Endothelial cell of umbilical vein (primary cell): ENCODE data around the gene COX7A2. TPM values are rescaled to one million over a fixed set of nuclear protein-coding genes. Genes with fewer than 3 reads are reported as not detected.

Experiments used
- BruUV-seq: library from RNA; stranded (reverse); fragments of 400-500 nt; replicated peaks from 2 replicates; lab custom pipeline; 2021; lab: Mats Ljungman, UMichigan
- CTCF ChIA-PET: fragments of 300-600, 350-600 bp; sonication (Branson Sonifier 250); formaldehyde crosslinking; loops from one replicate; lab custom pipeline; 2021; ENCODE audit warnings: antibody characterized with exemption, inconsistent platforms; lab: Charles Lee
- POLR2A ChIA-PET: fragments of 300-600, 350-600 bp; sonication (Branson Sonifier 250); formaldehyde crosslinking; loops from one replicate; lab custom pipeline; 2021; ENCODE audit warnings: antibody characterized with exemption, inconsistent platforms; lab: Charles Lee
- DNase-seq: peaks from one replicate; pipeline ENCODE4 v3.0.0-alpha.2; 2011; ENCODE audit warnings: low read depth, low spot score
- FAIRE-seq: peaks from 2 replicates; lab custom pipeline; 2011; peaks lifted over from hg19 to GRCh38; lab: Jason Lieb, UNC
- H2AFZ ChIP-seq: 2 replicates; pipeline ENCODE4 v1.6.0; 2012; ENCODE audit warnings: low read depth, low read length, control low read depth, inconsistent platforms
- H3K27ac ChIP-seq: 2 replicates; pipeline ENCODE4 v1.5.1; 2011; ENCODE audit warnings: low read depth, mild to moderate bottlenecking, control low read depth, low read length, moderate library complexity; ENCODE audit not compliant: insufficient read depth
- H3K27me3 ChIP-seq, 2 experiments: 2 replicates each; pipeline versions ENCODE4 v1.6.0 to v1.6.1; 2011; ENCODE audit warnings: low read length in 2 of 2, mixed read lengths in 1 of 2; ENCODE audit not compliant: control insufficient read depth in 2 of 2, insufficient read depth in 2 of 2
- H3K36me3 ChIP-seq, 2 experiments: 2 replicates in 1 of 2; 3 replicates in 1 of 2; pipeline ENCODE4 v1.5.1; 2011; ENCODE audit warnings: low read length in 2 of 2, mild to moderate bottlenecking in 1 of 2, moderate library complexity in 1 of 2; ENCODE audit not compliant: control insufficient read depth in 2 of 2, insufficient read depth in 2 of 2; ENCODE audit errors: extremely low read depth in 1 of 2
- H3K4me1 ChIP-seq: 3 replicates; pipeline ENCODE4 v1.5.1; 2011; ENCODE audit warnings: mild to moderate bottlenecking, low read length; ENCODE audit not compliant: control insufficient read depth, insufficient read depth; ENCODE audit errors: extremely low read depth
- H3K4me2 ChIP-seq: 2 replicates; pipeline ENCODE4 v1.6.1; 2011; ENCODE audit warnings: low read length, control low read depth, mixed read lengths; ENCODE audit not compliant: insufficient read depth
- H3K4me3 ChIP-seq, 3 experiments: fragments of 200-600 bp in 1 of 3; sonication (generic), shearing (Covaris generic) in 1 of 3; replicated peaks in 1 of 3; 2 replicates each; pipeline ENCODE4 v1.5.1; 2011 to 2016; ENCODE audit warnings: control low read depth in 3 of 3, low read length in 3 of 3, mild to moderate bottlenecking in 2 of 3, inconsistent platforms in 1 of 3, low read depth in 1 of 3, moderate library complexity in 1 of 3; ENCODE audit not compliant: insufficient read depth in 1 of 3
- H3K79me2 ChIP-seq: 2 replicates; pipeline ENCODE4 v1.6.0; 2012; ENCODE audit warnings: low read length, inconsistent platforms; ENCODE audit not compliant: control insufficient read depth, insufficient read depth
- H3K9ac ChIP-seq: replicated peaks from 2 replicates; pipeline ENCODE3; 2011; ENCODE audit warnings: low read length, control low read depth; ENCODE audit not compliant: insufficient read depth; ENCODE audit errors: extremely low read depth
- H3K9me1 ChIP-seq: replicated peaks from 3 replicates; pipeline ENCODE4 v1.6.0; 2011; ENCODE audit warnings: mild to moderate bottlenecking, low read length; ENCODE audit not compliant: control insufficient read depth, insufficient read depth; ENCODE audit errors: extremely low read depth
- H3K9me3 ChIP-seq: replicated peaks from 2 replicates; pipeline ENCODE4 v1.5.1; 2012; ENCODE audit warnings: low read length, inconsistent platforms; ENCODE audit not compliant: control insufficient read depth, insufficient read depth
- H4K20me1 ChIP-seq: replicated peaks from 2 replicates; pipeline ENCODE3; 2011; ENCODE audit warnings: mild to moderate bottlenecking, low read length; ENCODE audit not compliant: control insufficient read depth, insufficient read depth; ENCODE audit errors: extremely low read depth
- CTCF ChIP-seq, 2 donors: IDR thresholded peaks; 1 replicate in 1 of 2; 2 replicates in 1 of 2; pipeline ENCODE4 v1.5.1; 2011; ENCODE audit warnings: low read length in 2 of 2, mild to moderate bottlenecking in 2 of 2, moderate library complexity in 2 of 2, control low read depth in 1 of 2, inconsistent platforms in 1 of 2, low read depth in 1 of 2; ENCODE audit not compliant: insufficient read depth in 1 of 2; ENCODE audit errors: extremely low read depth in 1 of 2
- EZH2 ChIP-seq: IDR thresholded peaks from 2 replicates; pipeline ENCODE4 v1.6.1; 2012; ENCODE audit warnings: borderline replicate concordance, low read depth, mild to moderate bottlenecking, moderate library complexity, low read length, inconsistent platforms; ENCODE audit not compliant: severe bottlenecking
- FOS ChIP-seq: IDR thresholded peaks from 2 replicates; pipeline ENCODE4 v1.6.1; 2011; ENCODE audit warnings: mild to moderate bottlenecking, low read length, moderate library complexity, borderline replicate concordance; ENCODE audit not compliant: insufficient read depth
- GATA2 ChIP-seq: IDR thresholded peaks from 2 replicates; pipeline ENCODE4 v1.7.0; 2011; ENCODE audit warnings: low read depth, mild to moderate bottlenecking, moderate library complexity, mixed read lengths, low read length; ENCODE audit not compliant: insufficient read length, insufficient read depth
- JUN ChIP-seq: IDR thresholded peaks from 2 replicates; pipeline ENCODE4 v1.6.1; 2011; ENCODE audit warnings: borderline replicate concordance, low read depth; ENCODE audit not compliant: insufficient read length, insufficient read depth
- MYC ChIP-seq: IDR thresholded peaks from one replicate; pipeline ENCODE4 v1.6.1; 2011; ENCODE audit warnings: mild to moderate bottlenecking, low read depth, low read length
- POLR2A ChIP-seq: IDR thresholded peaks from 2 replicates; pipeline ENCODE4 v1.6.1; 2012; ENCODE audit warnings: low read depth, mild to moderate bottlenecking, control low read depth, low read length
- POLR2AphosphoS5 ChIP-seq: IDR thresholded peaks from 2 replicates; pipeline ENCODE4 v1.6.1; 2012; ENCODE audit warnings: low read depth, mild to moderate bottlenecking, control low read depth, low read length, moderate library complexity; ENCODE audit not compliant: insufficient read depth
- dilution Hi-C: fragments of 300-500 bp; cut with MboI; formaldehyde crosslinking; loops from one replicate; pipeline ENCODE4 v1.15.0; 2019; ENCODE audit warnings: low sequenced_read_pairs; ENCODE audit not compliant: extremely low pct_ligation_motif_present
- intact Hi-C: fragments of 100-400 bp; cut with micrococcal nuclease; formaldehyde crosslinking; loops from one replicate; pipeline ENCODE4 v1.10.0; 2022
- polyA plus RNA-seq, 4 experiments: library from polyadenylated mRNA; depleted of rRNA in 3 of 4; stranded (reverse) in 3 of 4; unstranded in 1 of 4; fragments of >200 nt; gene quantifications; 2 replicates each; pipeline versions ENCODE4 v1.2.1 to v1.2.3, GENCODE V29; 2011 to 2012; ENCODE audit warnings: missing spikeins in 1 of 4
- total RNA-seq: library from RNA; stranded (reverse); gene quantifications from 2 replicates; pipeline ENCODE4 v1.2.3, GENCODE V29; 2021
- TF ChIP-seq, protein P1 (sequence below): IDR thresholded peaks from 2 replicates; pipeline ENCODE4 v1.6.1; 2011; ENCODE audit not compliant: insufficient read depth, insufficient read length

The COX7A2 gene
- total and polyA plus RNA-seq, 2 donors (not counting 3 experiments of a cell fraction or from before 2014, with no cell fraction given): 254 to 426 TPM

DNA sequence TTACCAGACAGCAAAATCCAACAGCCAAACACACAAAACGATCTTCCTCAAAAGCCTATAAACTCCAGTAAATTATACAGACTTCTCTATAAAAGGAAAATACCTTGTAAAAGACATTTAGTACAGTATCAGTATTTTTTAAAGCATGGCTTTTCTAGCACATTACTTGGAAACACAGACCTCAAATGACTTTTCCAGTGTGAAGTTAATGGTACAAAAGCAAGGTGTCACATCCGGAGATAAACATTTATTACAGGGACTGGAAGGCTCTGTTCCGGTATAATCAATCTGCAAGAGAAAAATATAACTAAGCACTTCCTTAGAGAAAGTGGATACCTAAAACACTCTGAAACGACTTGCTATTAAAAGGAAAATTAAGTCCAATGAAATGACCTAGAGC lies 23.9 kb upstream of the COX7A2 start:
- CTCF ChIA-PET: interaction anchor here (0.8 to 3.3 kb wide), 25 partner anchors 8 to 336 kb away, joined by 3 to 95 read pairs (median 6); partner anchors contain the start of gene TMEM30A

More for the DNA sequence above, 23.9 kb upstream of the COX7A2 start:
- Histone ChIP-seq H4K20me1 (no peaks in the 10 kb centered on the region), H3K27me3 (no peaks in the 10 kb centered on the region), H3K36me3 (peaks cover 0 to 7% of the 10 kb centered on the region in 2 experiments), H3K4me1 (peaks cover 19% of the 10 kb centered on the region), H3K9me1 (no peaks in the 10 kb centered on the region), H3K9me3 (no peaks in the 10 kb centered on the region), H3K79me2 (peaks cover 81% of the 10 kb centered on the region), H3K4me2 (peak overlapping the region; percentile 88), H3K27ac (peak overlapping the region; percentile 72), H2AFZ (no peak overlapping the region), H3K9ac (peak overlapping the region; percentile 32), H3K4me3 (peak overlapping the region in 1 of 3 experiments; percentile 40)
- intact Hi-C loops: no loop called here
- POLR2A ChIA-PET: interaction anchor here (1.0 kb wide), 1 partner anchor 38 kb away, joined by 5 read pairs; no protein-coding TSS in a partner anchor
- FAIRE-seq: peak; percentile 75
- no peak for TF ChIP-seq CTCF (IDR thresholded peaks at IDR 0.05; ENCODE audit: extremely low read depth in 1 of 2, insufficient read depth in 1 of 2, low read depth in 1 of 2, low read length in 2 of 2)
- no peak for TF ChIP-seq POLR2A
- TF ChIP-seq MYC: no peak
- TF ChIP-seq FOS: peak; percentile 10
- TF ChIP-seq EZH2: no peak
- TF ChIP-seq POLR2AphosphoS5: peak; percentile 25
- TF ChIP-seq GATA2: peak; percentile 17
- TF ChIP-seq, protein P1, sequence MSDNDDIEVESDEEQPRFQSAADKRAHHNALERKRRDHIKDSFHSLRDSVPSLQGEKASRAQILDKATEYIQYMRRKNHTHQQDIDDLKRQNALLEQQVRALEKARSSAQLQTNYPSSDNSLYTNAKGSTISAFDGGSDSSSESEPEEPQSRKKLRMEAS: no peak
- TF ChIP-seq JUN: peak; percentile 9
- dilution Hi-C loops: no loop called here
- DNase-seq: peak; percentile 81
- no TSS peak for BruUV-seq
